Breast epithelium (tissue), 4 donors: ENCODE measurements around the gene SLC9A3. TPM values are rescaled to one million over a fixed set of nuclear protein-coding genes. Genes with fewer than 3 reads are reported as not detected.

ENCODE experiments used
- DNase-seq, 2 donors: peaks; one replicate each; pipeline ENCODE4 v3.0.0-alpha.2; 2019; ENCODE audit warnings: low spot score in 2 of 2
- H3K27ac ChIP-seq, 2 donors: fragments of 200-600 bp; sonication (generic) in 1 of 2; one replicate each; pipeline ENCODE4 v1.5.1; 2016 to 2019; ENCODE audit warnings: mild to moderate bottlenecking in 1 of 2
- H3K27me3 ChIP-seq, 2 donors: fragments of 200-600 bp; sonication (generic) in 1 of 2; one replicate each; pipeline versions ENCODE4 v1.5.1 to v1.6.0; 2017 to 2019; ENCODE audit warnings: control low read depth in 1 of 2, mild to moderate bottlenecking in 1 of 2
- H3K36me3 ChIP-seq: fragments of 200-600 bp; one replicate; pipeline ENCODE4 v1.5.1; 2019
- H3K4me1 ChIP-seq, 2 donors: fragments of 200-600 bp; sonication (generic); one replicate each; pipeline ENCODE4 v1.5.1; 2016 to 2019; ENCODE audit warnings: control low read depth in 1 of 2
- H3K4me3 ChIP-seq, 3 donors: fragments of 200-600 bp; sonication (generic); 1 replicate in 2 of 3; 2 replicates in 1 of 3; pipeline ENCODE4 v1.5.1; 2016 to 2019; ENCODE audit warnings: mild to moderate bottlenecking in 3 of 3, moderate library complexity in 2 of 3
- H3K9me3 ChIP-seq, 2 donors: fragments of 200-600 bp; sonication (generic) in 1 of 2; one replicate each; pipeline ENCODE4 v1.5.1; 2016 to 2019; ENCODE audit warnings: control low read depth in 1 of 2
- CTCF ChIP-seq, 3 donors: fragments of 450-650 bp; IDR thresholded peaks; one replicate each; pipeline ENCODE4 v1.5.1; 2016 to 2017; ENCODE audit warnings: antibody characterized with exemption in 3 of 3, mild to moderate bottlenecking in 3 of 3, moderate library complexity in 3 of 3
- POLR2A ChIP-seq: fragments of 450-650 bp; IDR thresholded peaks from one replicate; pipeline ENCODE4 v1.6.1; 2016; ENCODE audit warnings: antibody characterized with exemption, mild to moderate bottlenecking, moderate library complexity
- POLR2AphosphoS5 ChIP-seq, 3 donors: sonication (generic); formaldehyde crosslinking; IDR thresholded peaks; one replicate each; pipeline ENCODE4 v1.6.1; 2017; ENCODE audit warnings: antibody characterized with exemption in 3 of 3
- intact Hi-C: fragments of 100-400 bp; cut with DNase I; formaldehyde crosslinking; loops from one replicate; pipeline ENCODE4 v1.15.1; 2023; ENCODE audit warnings: low total_unique reads
- total RNA-seq, 3 donors: library from RNA; depleted of rRNA; stranded (reverse); fragments of >200 nt; gene quantifications; one replicate each; pipeline ENCODE4 v1.1.0, GENCODE V29; 2016

The SLC9A3 gene
- total RNA-seq, 3 donors from 2014 or later = 1.1 to 5.6 (median 2.3) TPM

DNA sequence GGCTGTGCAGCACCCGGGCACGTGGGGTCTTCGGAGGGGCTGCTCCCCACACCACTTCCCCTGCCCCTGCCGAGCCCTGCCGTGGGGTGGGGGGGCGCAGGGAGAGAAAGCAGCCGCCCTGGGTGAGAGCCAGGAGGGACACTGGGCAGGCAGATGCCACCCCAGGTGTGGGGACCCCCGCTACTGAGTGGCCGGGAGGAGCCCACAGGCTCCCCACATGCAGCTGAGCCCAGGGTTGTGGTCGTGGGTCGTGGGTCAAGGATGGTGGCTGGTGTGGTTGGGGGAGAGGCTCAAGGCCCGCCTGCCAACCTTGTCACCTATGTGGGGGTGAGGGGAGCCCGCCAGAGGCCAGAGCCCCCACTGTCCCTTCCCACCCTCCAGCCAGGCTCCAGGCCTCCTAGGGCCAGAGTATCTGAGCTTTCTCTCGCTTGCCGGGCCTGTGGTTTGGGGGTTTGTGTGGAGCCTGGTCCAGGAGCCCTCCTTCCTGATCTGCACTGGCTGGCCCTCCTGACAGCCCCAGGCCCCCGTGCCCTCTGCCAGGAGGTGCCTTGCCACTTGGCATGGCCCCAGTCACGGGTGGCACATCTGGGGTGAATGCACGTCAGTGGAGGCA lies 45.8 kb downstream of the SLC9A3 start:
- H3K4me1 ChIP-seq = peaks cover 0 to 6% of the 10 kb centered on the region in 2 donors
- intact Hi-C loops = no loop called here
- no peak for TF ChIP-seq POLR2A
- TF ChIP-seq CTCF (IDR thresholded peaks at IDR 0.05) = no peak
- TF ChIP-seq POLR2AphosphoS5 (IDR thresholded peaks at IDR 0.05) = no peak
- H3K27ac ChIP-seq = no peak overlapping the region
- DNase-seq = no peak
- H3K36me3 ChIP-seq = no peaks in the 10 kb centered on the region
- H3K4me3 ChIP-seq = no peak overlapping the region
- no peaks in the 10 kb centered on the region for H3K9me3 ChIP-seq
- H3K27me3 ChIP-seq = peaks cover 14 to 88% of the 10 kb centered on the region in 2 donors

GRCh38 chr5:477871-478270 lies 46.4 kb downstream of the SLC9A3 start:
- no peak for DNase-seq
- TF ChIP-seq POLR2AphosphoS5 (IDR thresholded peaks at IDR 0.05) (no peak), POLR2A (no peak), CTCF (IDR thresholded peaks at IDR 0.05) (no peak)
- intact Hi-C loops = no loop called here
- Histone ChIP-seq H3K27me3 (peaks cover 14 to 82% of the 10 kb centered on the region in 2 donors), H3K4me1 (peaks cover 0 to 6% of the 10 kb centered on the region in 2 donors), H3K9me3 (no peaks in the 10 kb centered on the region), H3K27ac (no peak overlapping the region), H3K36me3 (no peaks in the 10 kb centered on the region), H3K4me3 (no peak overlapping the region)

DNA sequence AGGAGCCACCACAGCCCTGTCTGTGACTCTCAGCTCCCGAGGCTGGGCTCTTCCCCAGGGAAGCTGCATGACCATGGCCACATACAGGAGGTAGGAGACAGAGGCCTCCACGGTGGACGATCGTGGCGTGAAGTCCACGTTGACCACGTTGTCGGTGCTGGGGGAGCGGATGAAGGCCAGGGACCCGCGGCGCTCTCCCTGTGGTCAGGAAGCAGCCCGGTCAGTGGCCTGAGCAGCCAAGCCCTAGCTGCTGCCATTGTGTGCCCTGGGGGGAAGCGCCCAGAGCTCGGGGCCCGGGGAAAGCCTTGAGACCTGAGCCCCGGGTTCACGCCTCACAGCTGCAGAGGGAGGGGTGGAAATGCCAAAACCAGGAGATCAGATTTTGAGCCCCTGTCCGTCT lies 47.0 kb downstream of the SLC9A3 start:
- Histone ChIP-seq H3K9me3 (no peaks in the 10 kb centered on the region), H3K4me3 (no peak overlapping the region), H3K27me3 (peaks cover 14 to 75% of the 10 kb centered on the region in 2 donors), H3K36me3 (no peaks in the 10 kb centered on the region), H3K27ac (no peak overlapping the region), H3K4me1 (peaks cover 0 to 6% of the 10 kb centered on the region in 2 donors)
- intact Hi-C loops = no loop called here
- DNase-seq = no peak
- no peak for TF ChIP-seq POLR2AphosphoS5 (IDR thresholded peaks at IDR 0.05)
- TF ChIP-seq POLR2A = no peak
- TF ChIP-seq CTCF (IDR thresholded peaks at IDR 0.05) = no peak

- Histone ChIP-seq H3K4me1 (peaks cover 0 to 6% of the 10 kb centered on the region in 2 donors), H3K4me3 (no peak overlapping the region), H3K9me3 (no peaks in the 10 kb centered on the region), H3K27me3 (peaks cover 14 to 71% of the 10 kb centered on the region in 2 donors), H3K36me3 (no peaks in the 10 kb centered on the region), H3K27ac (no peak overlapping the region)
- TF ChIP-seq CTCF (IDR thresholded peaks at IDR 0.05) = no peak
- no peak for TF ChIP-seq POLR2AphosphoS5 (IDR thresholded peaks at IDR 0.05)
- no peak for TF ChIP-seq POLR2A
- DNase-seq = no peak
- intact Hi-C loops = no loop called here
Measured at GRCh38 chr5:476814-477175, 47.5 kb downstream of the SLC9A3 start.

DNA sequence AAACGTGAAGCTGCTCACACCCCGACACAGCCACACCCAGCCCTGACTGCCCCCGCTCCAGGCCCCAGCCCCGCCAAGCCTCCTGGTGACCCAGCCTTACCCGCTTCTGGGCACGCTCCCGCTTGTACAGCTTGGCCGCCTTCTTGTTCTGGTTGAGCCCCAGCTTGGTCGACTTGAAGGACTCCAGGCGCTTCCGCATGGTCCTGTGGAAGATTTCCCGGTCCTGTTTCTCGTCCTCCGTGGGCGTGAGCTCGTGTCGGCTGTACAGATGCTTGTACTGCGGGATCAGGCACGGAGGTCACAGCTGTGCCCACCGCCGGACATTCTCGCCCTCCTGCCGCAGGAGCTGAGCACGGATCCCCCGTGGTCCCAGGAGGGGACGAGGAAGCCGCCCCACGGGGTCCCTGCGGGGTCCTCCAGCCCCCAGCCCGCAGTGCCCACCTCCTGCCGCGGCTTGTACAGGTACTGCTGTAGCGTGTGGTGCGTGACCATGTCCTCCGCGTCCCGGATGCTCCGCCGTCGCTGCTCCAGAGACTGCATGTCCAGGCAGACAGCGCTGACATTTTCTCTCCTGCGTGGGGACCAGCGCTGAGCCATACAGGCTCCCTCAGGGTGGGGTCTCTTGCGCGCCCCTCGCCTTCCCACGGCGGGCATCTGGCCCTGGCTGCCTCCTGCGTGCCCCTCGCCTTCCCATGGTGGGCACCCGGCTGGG lies 48.0 kb downstream of the SLC9A3 start:
- H3K27me3 ChIP-seq = peaks cover 14 to 67% of the 10 kb centered on the region in 2 donors
- H3K27ac ChIP-seq = no peak overlapping the region
- intact Hi-C loops = no loop called here
- no peak for TF ChIP-seq CTCF (IDR thresholded peaks at IDR 0.05)
- TF ChIP-seq POLR2A = no peak
- TF ChIP-seq POLR2AphosphoS5 (IDR thresholded peaks at IDR 0.05) = no peak
- H3K36me3 ChIP-seq = no peaks in the 10 kb centered on the region
- no peak for DNase-seq
- H3K9me3 ChIP-seq = no peaks in the 10 kb centered on the region
- H3K4me1 ChIP-seq = peaks cover 0 to 6% of the 10 kb centered on the region in 2 donors
- no peak overlapping the region for H3K4me3 ChIP-seq
